GM13976 (cell line): ENCODE results near the gene PRSS50.

ENCODE experiments used
- DNase-seq: peaks from one replicate; pipeline ENCODE4 v3.0.0; 2012; ENCODE audit warnings: low spot score
- in situ Hi-C: fragments of 300-500 bp; cut with MboI; formaldehyde crosslinking; loops from one replicate; pipeline ENCODE4 v1.12.0; 2022; ENCODE audit warnings: low sequenced_read_pairs, mixed read lengths, inconsistent platforms; ENCODE audit not compliant: unreplicated experiment
- TF ChIP-seq, protein P1 (sequence below): IDR thresholded peaks from 2 replicates; pipeline ENCODE4 v1.5.1; 2012; ENCODE audit warnings: borderline replicate concordance, mild to moderate bottlenecking; ENCODE audit not compliant: insufficient read depth; ENCODE audit errors: extremely low read depth, missing control alignments, control extremely low read depth

The PRSS50 gene

GRCh38 chr3:46681856-46682540 lies 35.7 kb downstream of the PRSS50 start:
- in situ Hi-C loops, result no loop called here
- DNase-seq, result no peak
- TF ChIP-seq, protein P1, sequence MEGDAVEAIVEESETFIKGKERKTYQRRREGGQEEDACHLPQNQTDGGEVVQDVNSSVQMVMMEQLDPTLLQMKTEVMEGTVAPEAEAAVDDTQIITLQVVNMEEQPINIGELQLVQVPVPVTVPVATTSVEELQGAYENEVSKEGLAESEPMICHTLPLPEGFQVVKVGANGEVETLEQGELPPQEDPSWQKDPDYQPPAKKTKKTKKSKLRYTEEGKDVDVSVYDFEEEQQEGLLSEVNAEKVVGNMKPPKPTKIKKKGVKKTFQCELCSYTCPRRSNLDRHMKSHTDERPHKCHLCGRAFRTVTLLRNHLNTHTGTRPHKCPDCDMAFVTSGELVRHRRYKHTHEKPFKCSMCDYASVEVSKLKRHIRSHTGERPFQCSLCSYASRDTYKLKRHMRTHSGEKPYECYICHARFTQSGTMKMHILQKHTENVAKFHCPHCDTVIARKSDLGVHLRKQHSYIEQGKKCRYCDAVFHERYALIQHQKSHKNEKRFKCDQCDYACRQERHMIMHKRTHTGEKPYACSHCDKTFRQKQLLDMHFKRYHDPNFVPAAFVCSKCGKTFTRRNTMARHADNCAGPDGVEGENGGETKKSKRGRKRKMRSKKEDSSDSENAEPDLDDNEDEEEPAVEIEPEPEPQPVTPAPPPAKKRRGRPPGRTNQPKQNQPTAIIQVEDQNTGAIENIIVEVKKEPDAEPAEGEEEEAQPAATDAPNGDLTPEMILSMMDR, result no peak

GRCh38 chr3:46681387-46681786 lies 36.3 kb downstream of the PRSS50 start:
- no peak for DNase-seq
- in situ Hi-C loops, result no loop called here
- TF ChIP-seq, protein P1, result no peak

- TF ChIP-seq, protein P1, result no peak
- in situ Hi-C loops, result no loop called here
- no peak for DNase-seq
These were observed 37.3 kb downstream of the PRSS50 start for GRCh38 chr3:46680298-46680826.

GRCh38 chr3:46679681-46680080 lies 38.0 kb downstream of the PRSS50 start:
- in situ Hi-C loops, result no loop called here
- TF ChIP-seq, protein P1, result no peak
- DNase-seq, result no peak

GRCh38 chr3:46678280-46678679 lies 39.4 kb downstream of the PRSS50 start:
- TF ChIP-seq, protein P1, result no peak
- in situ Hi-C loops, result no loop called here
- no peak for DNase-seq

- in situ Hi-C loops, result no loop called here
- TF ChIP-seq, protein P1, result no peak
- DNase-seq, result no peak
These were observed 40.3 kb downstream of the PRSS50 start for GRCh38 chr3:46677411-46677726.
